ENCODE measurements around the gene SIPA1.
A peak's percentile ranks its signal among the peaks of the same experiment; 100 is the strongest.

SIPA1 gene, protein sequence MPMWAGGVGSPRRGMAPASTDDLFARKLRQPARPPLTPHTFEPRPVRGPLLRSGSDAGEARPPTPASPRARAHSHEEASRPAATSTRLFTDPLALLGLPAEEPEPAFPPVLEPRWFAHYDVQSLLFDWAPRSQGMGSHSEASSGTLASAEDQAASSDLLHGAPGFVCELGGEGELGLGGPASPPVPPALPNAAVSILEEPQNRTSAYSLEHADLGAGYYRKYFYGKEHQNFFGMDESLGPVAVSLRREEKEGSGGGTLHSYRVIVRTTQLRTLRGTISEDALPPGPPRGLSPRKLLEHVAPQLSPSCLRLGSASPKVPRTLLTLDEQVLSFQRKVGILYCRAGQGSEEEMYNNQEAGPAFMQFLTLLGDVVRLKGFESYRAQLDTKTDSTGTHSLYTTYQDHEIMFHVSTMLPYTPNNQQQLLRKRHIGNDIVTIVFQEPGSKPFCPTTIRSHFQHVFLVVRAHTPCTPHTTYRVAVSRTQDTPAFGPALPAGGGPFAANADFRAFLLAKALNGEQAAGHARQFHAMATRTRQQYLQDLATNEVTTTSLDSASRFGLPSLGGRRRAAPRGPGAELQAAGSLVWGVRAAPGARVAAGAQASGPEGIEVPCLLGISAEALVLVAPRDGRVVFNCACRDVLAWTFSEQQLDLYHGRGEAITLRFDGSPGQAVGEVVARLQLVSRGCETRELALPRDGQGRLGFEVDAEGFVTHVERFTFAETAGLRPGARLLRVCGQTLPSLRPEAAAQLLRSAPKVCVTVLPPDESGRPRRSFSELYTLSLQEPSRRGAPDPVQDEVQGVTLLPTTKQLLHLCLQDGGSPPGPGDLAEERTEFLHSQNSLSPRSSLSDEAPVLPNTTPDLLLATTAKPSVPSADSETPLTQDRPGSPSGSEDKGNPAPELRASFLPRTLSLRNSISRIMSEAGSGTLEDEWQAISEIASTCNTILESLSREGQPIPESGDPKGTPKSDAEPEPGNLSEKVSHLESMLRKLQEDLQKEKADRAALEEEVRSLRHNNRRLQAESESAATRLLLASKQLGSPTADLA

GRCh38 chr11:65637794-65638419 is at the start of gene SIPA1:
SIPA1 (plus strand) TSS chr11:65638101; CDS start chr11:65640922, 2,821 bp downstream.
- no peak for DNase-seq

DNA sequence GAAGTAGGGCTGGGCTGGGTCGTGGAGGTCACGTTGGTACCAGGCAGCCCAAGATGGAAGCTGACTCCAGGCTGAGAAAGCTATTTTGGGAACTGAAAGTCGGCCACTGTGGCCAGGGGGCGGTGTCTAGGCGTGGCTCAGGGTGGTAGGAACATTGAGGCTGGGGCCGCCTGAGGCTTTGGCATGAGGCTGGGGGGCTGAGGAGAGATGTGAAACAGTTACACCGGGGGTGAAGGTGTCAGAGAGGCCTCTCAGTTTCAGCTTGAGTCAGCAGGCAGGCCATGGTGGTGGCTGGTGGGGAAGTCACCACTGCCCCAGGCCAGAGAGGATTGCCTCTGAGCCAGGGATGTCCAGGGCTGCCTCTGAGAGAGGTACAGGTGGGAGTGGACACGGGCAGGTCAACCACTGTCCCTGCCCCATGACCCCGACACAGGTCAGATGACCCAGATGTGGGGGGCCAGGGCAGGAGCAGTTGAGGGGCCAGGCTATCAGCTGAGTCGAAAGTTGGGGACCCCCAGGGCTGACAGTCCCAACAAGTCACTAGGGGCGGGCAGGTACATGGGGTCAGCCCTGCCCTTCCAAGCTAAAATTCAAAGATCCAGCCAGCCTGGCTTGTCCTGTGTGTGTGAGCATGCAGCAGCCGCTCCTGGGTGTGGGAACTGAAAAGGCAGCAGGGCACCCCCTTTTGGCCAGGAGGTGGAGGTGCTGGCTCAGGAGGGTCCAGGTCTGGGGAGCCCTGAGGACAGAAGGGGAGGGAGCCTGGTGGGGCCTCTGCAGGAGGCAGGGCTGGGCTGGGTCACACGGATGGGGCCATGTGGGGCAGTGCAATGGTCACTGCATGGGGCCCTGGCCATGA is 49.5 kb upstream of the SIPA1 start:
- DNase-seq = no peak

GRCh38 chr11:65589444-65590239 is 48.3 kb upstream of the SIPA1 start:
- DNase-seq = no peak

GRCh38 chr11:65590240-65590738 is 47.6 kb upstream of the SIPA1 start:
- no peak for DNase-seq

DNA sequence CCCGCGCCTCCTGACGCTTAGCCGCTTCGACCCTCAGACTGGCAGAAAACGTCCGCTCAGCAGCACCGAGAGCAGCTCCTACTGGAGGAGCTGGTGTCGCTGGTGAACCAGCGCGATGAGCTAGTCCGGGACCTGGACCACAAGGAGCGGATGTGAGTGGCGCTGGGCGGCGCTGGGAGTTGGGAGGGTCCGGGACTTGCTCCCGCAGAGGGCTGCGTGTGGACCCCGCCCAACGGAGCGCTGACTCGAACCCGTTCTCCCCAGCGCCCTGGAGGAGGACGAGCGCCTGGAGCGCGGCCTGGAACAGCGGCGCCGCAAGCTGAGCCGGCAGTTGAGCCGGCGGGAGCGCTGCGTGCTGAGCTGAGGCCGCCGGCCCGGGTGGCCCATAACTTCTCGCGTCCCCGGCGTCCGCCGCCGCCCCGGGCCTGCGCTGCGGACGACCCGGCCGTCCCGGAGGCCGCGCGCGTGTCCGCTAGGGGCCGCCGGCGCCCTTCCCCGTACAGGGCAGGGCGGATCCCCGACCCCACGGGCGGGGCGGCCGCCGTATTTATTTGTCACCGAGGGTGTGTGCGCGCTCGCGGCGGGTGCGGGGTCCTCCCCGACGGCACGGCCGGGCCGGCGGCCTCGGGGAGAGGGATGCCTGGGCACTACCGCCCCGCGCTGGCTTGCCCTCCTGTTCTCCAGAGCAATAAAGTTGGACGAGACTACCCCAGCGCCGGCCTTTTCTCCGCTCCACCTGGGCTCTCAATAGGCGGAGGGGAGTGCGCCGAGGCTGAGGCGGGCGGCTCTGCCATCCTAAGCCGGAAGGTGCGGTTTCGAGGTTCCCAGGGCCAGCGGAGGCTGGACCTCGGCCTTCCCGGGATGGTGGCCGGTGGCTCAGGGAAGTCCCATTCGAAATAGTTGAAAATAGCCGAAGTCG is 45.7 kb upstream of the SIPA1 start:
- DNase-seq = no peak

GRCh38 chr11:65592858-65593517 is 44.9 kb upstream of the SIPA1 start:
- no peak for DNase-seq

DNA sequence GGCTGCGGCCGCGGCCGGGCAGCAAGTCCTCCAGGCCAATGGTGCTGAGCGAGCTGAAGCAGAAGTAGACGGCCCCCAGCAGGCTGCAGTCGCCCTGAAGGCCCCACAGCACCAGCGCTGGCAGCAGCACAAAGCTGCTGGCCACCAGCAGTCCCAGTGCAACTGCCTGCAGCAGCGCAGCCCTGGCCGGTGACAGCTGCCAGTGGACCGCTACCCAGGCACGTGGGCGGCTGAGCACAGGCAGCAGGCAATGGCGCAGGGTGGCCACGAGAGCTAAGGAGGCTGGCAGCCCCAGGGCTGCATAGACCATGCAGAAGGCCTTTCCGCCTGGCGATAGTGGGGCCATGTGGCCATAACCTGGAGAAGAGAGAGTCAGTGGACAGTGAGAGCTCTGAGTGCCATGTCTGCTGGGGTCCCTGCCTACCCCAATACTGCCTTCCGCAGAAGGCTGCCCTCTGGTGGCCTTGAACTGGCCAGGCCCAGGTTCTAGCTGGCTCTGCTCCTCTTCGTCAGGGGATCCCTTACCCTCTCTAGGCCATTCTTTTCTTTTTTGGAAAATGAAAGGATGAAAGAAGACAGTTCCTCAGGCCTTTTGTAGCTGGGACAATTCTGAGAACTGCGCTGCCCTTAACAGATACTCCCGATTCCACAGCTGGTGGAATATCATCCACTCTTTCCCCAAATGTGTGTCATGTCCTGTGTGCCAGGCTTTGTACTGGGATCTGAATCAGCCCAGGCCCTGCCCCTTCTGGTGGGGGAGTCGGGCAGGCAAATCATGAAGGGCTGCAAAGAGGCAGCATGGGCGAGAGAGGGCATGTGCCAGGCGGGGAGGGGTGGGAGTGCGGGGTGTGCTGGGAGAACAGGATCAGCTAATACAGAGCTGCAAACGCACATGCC is 44.1 kb upstream of the SIPA1 start:
- DNase-seq = no peak

DNA sequence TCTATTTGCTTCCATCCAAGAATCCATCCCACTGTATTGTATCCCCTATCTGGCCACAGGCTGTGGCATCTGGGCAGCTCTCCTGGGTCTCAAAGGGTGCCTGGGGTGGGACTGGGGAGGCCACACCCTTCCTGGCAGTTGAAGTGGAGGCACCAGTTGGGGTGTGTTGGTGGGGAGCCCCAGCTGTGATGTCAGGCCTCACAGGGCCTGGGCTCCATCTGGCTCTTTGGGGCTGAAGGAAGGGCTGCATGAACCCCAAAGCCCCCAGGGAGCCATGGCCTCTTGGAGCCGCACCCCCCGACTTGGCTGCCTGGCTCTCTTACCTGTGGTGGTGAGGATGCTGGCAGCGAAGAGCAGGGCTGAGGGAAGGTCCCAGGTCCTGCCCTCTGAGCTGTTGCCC is 42.8 kb upstream of the SIPA1 start:
- no peak for DNase-seq

- DNase-seq = no peak
Observed at GRCh38 chr11:65595543-65596281, 42.2 kb upstream of the SIPA1 start, which contains the start of gene KCNK7. KCNK7 (minus strand) TSS chr11:65595800; CDS start chr11:65595772, 28 bp downstream.

GRCh38 chr11:65596520-65596919 is 41.4 kb upstream of the SIPA1 start:
- no peak for DNase-seq

DNA sequence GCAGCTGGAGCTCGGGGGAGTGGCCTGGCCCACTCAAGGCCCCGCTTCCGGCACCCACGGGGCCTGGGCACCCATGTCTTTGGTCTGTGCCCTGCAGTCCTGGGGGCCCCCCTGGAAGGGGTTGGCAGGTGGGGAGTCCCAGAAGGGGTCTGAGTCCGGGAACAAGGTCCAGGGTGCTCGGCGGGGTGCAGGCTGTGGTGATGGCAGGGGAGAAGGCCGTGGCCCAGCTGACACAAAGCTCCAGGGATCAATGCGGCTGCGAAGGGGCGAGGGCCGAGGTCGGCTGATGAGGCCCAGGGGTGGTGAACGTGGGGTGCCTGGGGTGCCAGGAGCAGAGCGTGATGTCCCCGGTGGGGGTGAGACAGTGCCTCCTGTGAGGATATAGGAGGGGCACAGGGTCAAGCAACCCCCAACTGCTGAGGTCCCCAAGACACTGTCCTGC is 39.6 kb upstream of the SIPA1 start:
- DNase-seq = no peak

- no peak for DNase-seq
Observed at GRCh38 chr11:65599216-65599954, 38.5 kb upstream of the SIPA1 start.

DNA sequence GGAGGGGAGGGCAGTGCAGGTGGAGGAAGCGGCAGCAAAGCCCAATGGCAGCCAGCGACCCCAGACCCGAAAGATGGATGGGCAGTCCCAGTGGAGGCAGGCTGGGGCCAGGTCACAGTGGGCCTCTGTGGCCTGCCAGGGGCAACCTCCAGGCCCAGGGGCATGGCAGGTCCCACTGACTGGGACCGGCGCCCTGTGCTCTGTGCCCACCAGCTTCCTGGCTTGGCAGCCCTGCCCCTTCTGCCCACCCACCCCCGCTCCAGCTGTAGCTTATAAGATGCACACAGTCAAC is 38.0 kb upstream of the SIPA1 start:
- no peak for DNase-seq

DNA sequence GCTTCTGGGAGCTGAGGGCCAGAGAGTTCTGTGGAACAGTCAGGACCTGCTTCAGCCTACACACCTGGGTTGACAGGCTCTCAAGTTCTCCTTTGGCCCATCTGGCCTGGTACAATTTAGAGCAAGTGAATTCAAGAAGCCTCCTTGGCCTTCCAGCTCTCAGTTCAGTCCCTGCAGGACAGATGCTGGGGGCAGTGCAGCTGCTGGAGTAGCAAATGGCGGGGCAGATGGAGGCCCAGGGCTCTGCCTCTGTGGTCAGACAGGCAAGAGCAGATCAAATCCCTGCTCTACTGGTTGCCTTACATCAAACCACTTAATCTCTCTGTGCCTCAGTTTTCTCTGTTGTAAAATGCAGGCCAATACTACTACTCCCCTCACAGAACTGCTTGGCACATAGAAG is 33.6 kb upstream of the SIPA1 start:
- no peak for DNase-seq

DNA sequence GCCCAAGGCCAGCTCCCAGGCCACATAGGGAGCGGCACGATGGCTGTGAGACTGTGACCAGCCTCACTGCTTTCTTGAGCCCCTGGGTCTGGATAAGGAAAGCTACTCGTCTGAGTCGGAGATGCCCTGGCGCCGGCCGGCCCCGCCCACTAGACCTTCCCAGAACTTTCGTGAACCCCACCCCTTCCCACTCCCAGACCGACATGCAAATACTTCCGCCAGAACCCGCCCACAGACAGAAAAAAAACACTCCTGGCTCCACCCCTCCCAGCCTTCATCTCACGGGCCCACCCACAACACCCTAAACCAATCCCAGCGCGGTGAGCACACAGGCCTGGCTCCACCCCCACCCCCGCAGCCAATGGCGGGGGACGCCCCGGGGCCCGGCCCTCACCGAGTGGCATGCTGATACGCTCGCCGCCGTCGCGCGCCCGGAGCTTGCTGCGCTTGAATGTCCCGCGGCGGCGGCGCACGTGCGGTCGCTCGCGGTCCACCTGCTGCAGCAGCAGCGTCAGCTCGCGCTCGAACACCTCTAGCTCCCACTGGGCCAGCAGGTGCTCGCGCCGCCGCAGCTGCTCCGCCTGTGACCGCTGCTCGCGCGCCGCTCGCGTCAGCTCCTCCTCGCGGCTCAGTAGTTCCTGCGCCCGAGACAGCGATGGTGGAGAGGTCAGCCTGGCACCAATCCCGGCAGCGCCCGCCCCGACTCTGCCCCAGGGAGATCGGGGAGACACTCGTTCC is 30.9 kb upstream of the SIPA1 start:
- peak; percentile 68 to 95 for DNase-seq

All from cerebellar nuclear complex (tissue), 1 donor.